Epithelial cell of prostate (primary cell): ENCODE data around the gene STOX2.

Experiments
- DNase-seq: peaks from one replicate; pipeline ENCODE4 v3.0.0-alpha.2; 2011; ENCODE audit warnings: low read depth, low spot score
- H3K27ac ChIP-seq: fragments of 450-650 bp; 2 replicates; pipeline ENCODE4 v1.5.1; 2017; ENCODE audit warnings: mild to moderate bottlenecking

STOX2 gene, protein sequence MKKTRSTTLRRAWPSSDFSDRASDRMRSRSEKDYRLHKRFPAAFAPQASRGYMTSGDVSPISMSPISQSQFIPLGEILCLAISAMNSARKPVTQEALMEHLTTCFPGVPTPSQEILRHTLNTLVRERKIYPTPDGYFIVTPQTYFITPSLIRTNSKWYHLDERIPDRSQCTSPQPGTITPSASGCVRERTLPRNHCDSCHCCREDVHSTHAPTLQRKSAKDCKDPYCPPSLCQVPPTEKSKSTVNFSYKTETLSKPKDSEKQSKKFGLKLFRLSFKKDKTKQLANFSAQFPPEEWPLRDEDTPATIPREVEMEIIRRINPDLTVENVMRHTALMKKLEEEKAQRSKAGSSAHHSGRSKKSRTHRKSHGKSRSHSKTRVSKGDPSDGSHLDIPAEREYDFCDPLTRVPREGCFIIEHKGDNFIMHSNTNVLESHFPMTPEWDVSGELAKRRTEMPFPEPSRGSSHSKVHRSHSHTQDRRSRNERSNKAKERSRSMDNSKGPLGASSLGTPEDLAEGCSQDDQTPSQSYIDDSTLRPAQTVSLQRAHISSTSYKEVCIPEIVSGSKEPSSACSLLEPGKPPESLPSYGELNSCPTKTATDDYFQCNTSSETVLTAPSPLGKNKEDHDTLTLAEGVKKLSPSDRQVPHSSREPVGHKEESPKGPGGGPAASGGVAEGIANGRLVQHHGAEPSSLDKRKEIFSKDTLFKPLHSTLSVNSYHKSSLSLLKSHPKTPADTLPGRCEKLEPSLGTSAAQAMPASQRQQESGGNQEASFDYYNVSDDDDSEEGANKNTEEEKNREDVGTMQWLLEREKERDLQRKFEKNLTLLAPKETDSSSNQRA (N-terminal part only)

DNA sequence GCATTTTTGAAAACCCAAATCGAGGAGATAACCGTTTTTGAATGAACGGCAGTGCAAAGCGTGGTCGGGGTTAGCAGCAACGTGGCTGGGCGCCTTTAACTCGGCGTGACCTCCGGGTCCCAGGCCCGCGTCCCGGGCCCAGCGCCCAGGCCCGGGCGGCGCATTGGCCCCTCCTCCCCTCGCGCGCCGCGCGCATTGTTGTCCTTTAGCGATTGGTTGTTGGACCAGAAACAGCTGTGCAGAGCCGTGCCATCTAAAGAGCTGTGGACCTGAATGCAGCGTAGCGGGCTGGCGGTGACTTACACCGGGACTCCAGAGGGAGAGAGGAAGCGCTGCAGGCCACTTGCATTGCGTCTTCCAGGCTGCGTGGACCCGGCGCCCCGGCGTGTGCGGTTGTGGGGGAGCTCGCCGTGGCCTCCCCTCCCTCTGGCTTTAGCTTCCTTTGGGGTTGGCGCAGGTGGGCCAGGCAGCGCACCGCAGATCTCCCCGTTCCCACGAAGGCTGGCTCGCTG lies at the start of gene STOX2:
STOX2 (plus strand) TSS at position 227 of the 512 bp plus-strand sequence. CDS start 1,484 bp downstream, outside the sequence.
- DNase-seq = no peak

DNA sequence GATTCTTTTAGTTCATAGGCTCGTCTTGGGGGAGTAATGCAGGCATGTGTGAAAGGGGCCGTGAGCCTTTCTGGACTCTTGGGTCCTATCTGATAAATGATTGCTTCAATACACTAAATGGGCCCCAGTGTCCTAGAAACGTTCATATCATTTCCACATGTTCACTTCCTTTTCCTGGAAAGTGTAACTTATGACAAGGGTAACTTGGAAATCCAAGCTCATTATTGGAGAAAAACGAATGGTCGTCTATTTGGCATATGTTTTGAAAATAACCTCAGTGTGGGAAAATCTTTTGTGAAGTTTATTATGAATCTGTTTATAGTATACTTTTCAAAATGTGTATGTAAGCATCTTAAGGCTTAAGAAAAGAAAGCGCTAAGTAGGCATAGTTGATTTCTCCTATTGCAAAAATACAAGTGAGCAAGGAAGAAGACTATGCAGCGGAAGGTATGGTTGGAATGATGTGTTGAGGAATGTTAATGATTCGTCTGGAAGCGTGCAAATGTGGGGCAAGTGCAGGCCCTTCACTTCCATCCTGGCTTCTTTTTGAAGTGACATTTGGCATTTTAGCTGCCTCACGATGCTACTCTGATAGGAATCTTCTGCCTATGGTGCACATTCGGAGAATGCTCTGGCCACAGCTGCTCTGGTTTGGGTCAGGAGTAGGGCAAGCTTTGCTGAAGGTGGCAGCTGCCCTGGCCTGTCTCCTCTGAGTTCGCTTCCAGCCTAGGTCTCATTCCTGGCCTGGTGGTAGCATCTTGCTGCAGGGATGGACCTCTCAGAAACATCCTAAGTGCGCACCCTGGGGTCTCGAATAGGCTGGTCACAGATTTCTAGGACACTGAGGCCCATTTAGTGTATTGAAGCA lies 49.5 kb upstream of the STOX2 start:
- no peak for DNase-seq
- no peak overlapping the region for H3K27ac ChIP-seq

More for the DNA sequence above, at the start of gene STOX2:
- H3K27ac ChIP-seq = no peak within 1 kb of the TSS

- H3K27ac ChIP-seq = no peak overlapping the region
- DNase-seq = no peak
Observed at GRCh38 chr4:183857040-183857439, 48.1 kb upstream of the STOX2 start.

DNA sequence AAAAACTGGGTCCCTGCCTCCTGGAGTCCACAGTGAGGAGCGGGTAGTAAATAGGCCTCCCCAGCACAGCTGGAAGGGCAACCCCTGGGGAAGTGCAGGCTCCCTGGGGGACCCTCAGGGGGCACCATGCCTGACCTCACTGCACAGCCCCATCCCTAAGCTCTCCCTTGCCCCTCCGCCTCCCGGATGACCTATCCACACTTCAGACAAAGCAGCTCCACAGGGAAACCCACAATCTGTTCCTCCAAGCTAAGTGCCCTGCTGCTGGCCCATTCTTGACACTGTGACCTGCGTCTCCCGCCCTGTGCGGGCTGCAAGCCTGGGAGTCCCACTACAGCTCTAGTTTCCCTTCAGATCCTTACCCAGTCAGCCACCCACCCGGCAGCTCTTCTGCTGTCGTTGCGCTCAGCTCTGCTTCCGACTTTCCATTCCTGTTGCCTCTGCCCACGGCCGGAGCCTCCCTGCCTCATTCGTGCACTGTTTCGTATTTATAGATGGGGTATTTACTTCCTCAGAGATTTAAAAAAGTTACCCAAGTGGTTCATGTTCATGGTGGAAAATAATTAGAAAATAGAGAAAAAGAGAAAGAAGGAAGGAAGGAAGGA lies 47.0 kb upstream of the STOX2 start:
- DNase-seq = no peak
- no peak overlapping the region for H3K27ac ChIP-seq

DNA sequence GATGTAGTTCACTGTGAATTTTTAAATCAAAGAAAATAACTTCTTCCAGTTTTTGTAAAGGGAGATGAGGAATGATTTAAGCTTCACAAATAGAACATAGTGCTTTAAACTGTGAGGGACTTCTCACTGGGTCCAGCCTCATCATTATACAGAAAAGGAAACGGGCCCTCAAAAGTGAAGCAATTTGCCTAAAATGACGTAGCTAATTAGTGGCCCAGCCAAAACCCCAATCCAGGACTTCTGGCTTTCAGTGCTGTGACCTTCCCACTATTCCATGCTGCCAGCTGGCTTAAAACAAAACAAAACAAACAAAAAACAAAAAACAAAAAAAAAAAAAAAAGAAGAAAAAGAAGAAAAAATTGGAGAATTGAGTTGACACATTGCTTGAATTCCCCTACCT lies 45.0 kb upstream of the STOX2 start:
- no peak for DNase-seq
- no peak overlapping the region for H3K27ac ChIP-seq

DNA sequence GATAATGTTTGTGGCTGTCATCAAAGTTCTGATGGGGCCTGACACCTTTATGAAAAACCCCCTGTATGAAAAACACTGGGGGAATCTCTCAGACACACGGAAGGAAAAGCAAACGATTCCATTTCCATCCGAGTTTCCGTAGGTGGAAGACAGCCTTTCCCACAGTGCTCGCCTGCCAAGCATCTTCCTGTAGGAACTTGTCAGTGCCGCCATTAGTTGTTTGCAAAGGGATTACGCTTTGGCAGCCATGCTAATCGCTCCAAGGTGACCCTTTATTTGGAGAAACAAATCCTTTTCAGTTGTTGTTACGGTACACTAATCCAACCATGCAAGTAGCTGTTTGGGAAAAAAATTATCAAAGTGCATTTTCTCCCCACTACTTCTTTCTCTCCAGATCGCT lies 44.4 kb upstream of the STOX2 start:
- H3K27ac ChIP-seq = no peak overlapping the region
- DNase-seq = peak; percentile 50

DNA sequence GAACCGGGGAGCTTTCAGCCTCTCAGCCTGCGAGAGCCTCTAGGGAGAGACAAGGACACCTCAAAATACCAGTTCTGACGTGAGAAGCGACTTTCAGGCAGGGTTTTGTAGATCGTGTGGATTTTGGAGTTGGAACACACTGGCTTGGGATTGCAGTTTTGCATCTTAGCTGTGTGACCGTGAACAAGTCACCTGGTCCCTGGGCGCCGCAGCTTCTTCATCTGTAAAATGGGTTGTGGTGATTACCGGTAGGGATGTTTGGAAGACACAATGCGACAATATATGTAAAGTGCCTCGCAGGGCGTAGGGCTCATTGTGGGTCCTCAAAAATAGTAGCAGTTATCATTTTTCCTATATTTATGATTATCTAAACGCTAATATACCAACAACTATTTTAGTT lies 43.7 kb upstream of the STOX2 start:
- DNase-seq = no peak
- H3K27ac ChIP-seq = no peak overlapping the region

GRCh38 chr4:183863155-183863825 lies 41.8 kb upstream of the STOX2 start:
- no peak overlapping the region for H3K27ac ChIP-seq
- no peak for DNase-seq

DNA sequence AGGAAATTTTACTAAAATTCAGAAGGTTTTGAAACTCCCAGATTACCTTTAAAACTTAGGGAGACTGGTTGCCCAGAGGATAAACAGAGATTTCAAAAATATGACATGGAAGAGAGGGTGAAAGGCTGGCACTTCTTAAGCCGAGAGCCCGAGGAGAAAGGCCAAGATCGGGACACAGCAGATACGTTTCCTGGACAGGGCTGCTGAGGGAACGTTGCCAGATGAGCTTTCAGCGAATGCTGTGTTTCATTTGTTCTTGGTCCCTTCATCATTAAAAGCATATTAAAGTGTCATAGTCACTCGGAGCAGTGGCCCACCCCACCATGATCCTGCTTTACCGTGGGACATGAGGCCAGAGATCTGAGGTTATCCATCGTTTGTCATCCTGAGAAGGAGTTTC lies 37.9 kb upstream of the STOX2 start:
- no peak overlapping the region for H3K27ac ChIP-seq
- DNase-seq = no peak

GRCh38 chr4:183870997-183871396 lies 34.1 kb upstream of the STOX2 start:
- no peak overlapping the region for H3K27ac ChIP-seq
- DNase-seq = no peak

DNA sequence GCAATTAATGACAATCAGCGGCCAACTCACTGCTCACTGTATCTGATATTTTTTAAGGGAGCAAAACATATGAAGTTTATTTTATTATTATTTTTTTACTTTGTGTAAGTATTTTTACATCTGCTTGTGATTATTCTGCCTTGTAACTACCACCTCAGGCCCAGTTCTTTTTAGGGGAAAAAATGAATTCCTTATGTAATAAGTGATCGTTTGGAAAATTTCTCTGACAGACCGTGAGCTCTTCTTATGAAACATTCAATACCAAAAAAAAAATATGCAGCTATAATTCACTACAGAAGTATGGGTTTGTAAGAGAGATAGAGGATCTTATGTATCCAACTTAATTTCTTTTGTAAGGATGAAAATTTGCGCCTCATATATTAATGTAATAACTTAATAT lies 33.5 kb upstream of the STOX2 start:
- no peak for DNase-seq
- no peak overlapping the region for H3K27ac ChIP-seq

DNA sequence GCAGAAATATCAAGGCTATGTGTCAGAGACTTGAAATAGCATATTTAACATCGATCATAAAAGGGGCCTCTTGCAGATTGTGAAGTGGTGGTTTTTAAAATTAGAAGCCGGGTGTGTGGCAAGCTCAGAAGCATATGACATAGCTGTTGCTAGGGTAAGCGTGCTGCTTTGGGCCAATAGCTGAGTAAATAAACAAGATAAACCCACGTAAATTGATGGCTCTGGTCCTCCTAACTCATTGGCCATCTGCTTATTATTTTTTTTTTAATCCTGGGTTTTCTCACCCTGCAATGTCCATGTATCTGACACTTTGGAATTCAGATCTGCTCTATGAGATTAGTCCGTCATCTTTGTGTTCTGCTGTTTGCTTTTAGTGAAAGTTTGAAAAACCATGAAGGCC lies 32.6 kb upstream of the STOX2 start:
- H3K27ac ChIP-seq = no peak overlapping the region
- DNase-seq = no peak

GRCh38 chr4:183873409-183874185 lies 31.5 kb upstream of the STOX2 start:
- DNase-seq = peak; percentile 49
- peak overlapping the region; percentile 1 for H3K27ac ChIP-seq

DNA sequence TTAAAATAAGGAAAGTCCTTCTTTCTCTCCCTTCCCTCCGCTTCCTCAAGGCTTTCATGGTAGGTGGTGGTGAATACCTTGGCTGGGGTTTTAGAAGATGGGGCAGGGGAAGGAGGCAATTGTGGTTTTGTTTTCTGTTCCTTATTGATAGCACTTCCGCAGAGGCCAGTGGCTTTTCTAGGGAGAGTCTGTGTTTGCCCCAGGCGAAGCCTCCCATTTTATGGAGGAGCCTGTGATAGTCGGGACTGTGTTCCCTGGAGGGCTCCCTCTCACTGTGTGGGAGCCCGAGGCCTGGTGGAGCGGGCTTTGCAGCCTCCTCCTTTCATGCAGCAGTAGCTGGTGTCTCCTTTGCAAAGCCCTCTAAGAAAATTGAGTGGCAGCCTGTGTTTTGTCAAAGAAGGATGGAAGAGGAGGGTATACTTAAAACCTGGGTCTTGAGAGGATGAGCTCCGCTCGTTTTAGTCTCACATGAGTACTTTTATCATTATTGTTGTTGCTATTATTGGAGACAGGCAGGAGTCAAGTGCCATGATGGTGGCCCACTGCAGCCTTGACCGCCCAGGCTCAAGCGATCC lies 29.8 kb upstream of the STOX2 start:
- no peak for DNase-seq
- no peak overlapping the region for H3K27ac ChIP-seq

- H3K27ac ChIP-seq = no peak overlapping the region
- peak; percentile 66 for DNase-seq
Observed at GRCh38 chr4:183876268-183876934, 28.7 kb upstream of the STOX2 start.

DNA sequence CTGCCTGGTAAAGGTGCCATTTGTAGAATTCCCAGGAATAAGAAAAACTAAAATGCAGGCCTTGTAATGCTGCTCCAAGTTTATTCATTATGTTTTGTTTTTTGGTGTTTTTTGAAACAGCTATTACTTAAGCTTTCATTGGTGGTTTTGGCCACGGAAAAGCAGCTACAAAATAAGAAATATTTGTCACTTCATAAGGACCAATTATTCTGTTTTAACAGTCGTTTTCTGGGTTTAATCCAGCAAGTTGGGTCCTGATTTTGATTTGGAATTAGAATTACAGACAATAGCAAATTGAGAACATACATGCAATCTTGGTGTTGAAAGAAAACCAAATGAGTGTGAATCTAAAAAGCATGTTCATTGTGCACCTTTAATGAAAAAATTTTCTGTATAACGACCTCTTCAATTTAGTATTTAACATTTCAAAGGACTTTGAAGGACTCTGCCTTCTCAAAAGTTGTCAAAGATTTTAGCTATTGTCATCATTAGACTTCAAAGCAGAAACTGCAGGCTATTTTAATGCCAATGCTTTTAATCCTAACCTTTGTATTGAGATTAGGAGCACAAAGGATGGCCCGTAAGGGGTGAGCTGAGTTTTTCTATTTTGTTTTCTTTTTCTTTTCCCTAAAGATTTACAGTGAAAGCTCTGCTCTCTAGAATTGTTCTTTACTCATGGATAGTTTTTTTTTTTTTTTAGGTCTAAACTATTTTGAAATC lies 26.7 kb upstream of the STOX2 start:
- no peak overlapping the region for H3K27ac ChIP-seq
- no peak for DNase-seq

DNA sequence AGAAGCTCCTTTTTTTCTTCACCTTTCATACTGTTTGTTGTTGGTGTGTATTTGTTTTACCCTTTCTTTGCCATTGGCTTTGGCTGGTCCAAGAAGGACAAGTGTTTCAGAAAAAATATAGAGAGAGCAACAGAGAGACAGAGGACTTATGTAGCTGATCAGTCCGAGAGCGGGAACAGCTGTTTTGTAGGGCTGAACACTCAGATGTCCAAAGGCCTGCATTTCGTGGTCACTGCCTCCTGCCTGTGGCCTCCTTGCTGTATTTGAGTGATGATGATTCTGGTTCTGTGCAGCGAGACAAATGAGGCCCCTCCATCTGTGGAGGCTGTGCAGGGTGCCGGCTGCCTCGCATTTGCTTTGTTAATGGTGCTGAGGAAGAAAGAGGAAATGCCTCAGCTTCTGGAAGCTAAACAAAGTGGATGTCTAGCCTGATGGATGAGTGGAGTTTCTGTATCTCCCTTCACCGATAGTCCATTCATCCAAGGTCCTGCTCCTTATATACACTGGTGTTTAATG lies 19.8 kb upstream of the STOX2 start:
- no peak for DNase-seq
- H3K27ac ChIP-seq = no peak overlapping the region
